K562 (cell line): ENCODE measurements around the gene PPP6R1. TPM values are rescaled to one million over a fixed set of nuclear protein-coding genes. Genes with fewer than 3 reads are reported as not detected.

Experiments
- ATAC-seq: fragments of 200-7000 bp; cut with Tn5 transposase; 3 replicates; pipeline ENCODE4 v1.9.1; 2020; ENCODE audit warnings: moderate library complexity
- BruUV-seq: library from RNA; stranded (reverse); fragments of 400-500 nt; replicated peaks from 2 replicates; lab custom pipeline; 2021; lab: Mats Ljungman, UMichigan
- CTCF ChIA-PET: fragments of 300-600 bp; formaldehyde crosslinking; extraction: SDS; loops from one replicate; lab custom pipeline; 2021; ENCODE audit warnings: low intra/inter-chr PET ratio; lab: Yijun Ruan, JAX
- POLR2A ChIA-PET: fragments of 300-600, 350-650 bp; sonication (Branson Sonifier 250); formaldehyde crosslinking; extraction: SDS; loops from one replicate; lab custom pipeline; 2021; ENCODE audit warnings: antibody characterized with exemption, inconsistent platforms; lab: Yijun Ruan, JAX
- DNase-seq, 4 experiments: peaks; one replicate each; pipeline versions ENCODE4 v3.0.0 to v3.0.0-alpha.2; 2011 to 2018; ENCODE audit warnings: low spot score in 3 of 4, mixed read lengths in 3 of 4; ENCODE audit errors: extremely low read depth in 1 of 4
- FAIRE-seq: peaks from 2 replicates; lab custom pipeline; 2011; peaks lifted over from hg19 to GRCh38; lab: Jason Lieb, UNC
- H2AFZ ChIP-seq: 2 replicates; pipeline ENCODE4 v1.6.0; 2011; ENCODE audit warnings: low read depth, low read length, control low read depth, inconsistent platforms
- H3K27ac ChIP-seq: fragments of 200-600 bp; 3 replicates; pipeline ENCODE4 v1.8.0; 2011; ENCODE audit warnings: low read depth, mild to moderate bottlenecking, control low read depth, inconsistent platforms, low read length, moderate library complexity, mixed read lengths; ENCODE audit errors: extremely low read depth
- H3K27me3 ChIP-seq, 2 experiments: fragments of 300-600 bp in 1 of 2; 2 replicates in 1 of 2; 3 replicates in 1 of 2; pipeline versions ENCODE4 v1.6.0 to v1.8.0; 2011; ENCODE audit warnings: inconsistent platforms in 2 of 2, low read length in 2 of 2, mild to moderate bottlenecking in 1 of 2, mixed read lengths in 1 of 2, moderate library complexity in 1 of 2; ENCODE audit not compliant: control insufficient read depth in 2 of 2, insufficient read depth in 2 of 2
- H3K36me3 ChIP-seq: fragments of 300-600 bp; 3 replicates; pipeline ENCODE4 v1.8.0; 2011; ENCODE audit warnings: mild to moderate bottlenecking, low read length, inconsistent platforms; ENCODE audit not compliant: control insufficient read depth, insufficient read depth
- H3K4me1 ChIP-seq, 2 experiments: fragments of 200-600 bp in 1 of 2; replicated peaks in 1 of 2; 2 replicates in 1 of 2; 3 replicates in 1 of 2; pipeline versions ENCODE4 v1.5.1 to v1.8.0; 2011; ENCODE audit warnings: inconsistent platforms in 2 of 2, low read length in 2 of 2, mild to moderate bottlenecking in 1 of 2, mixed read lengths in 1 of 2, moderate library complexity in 1 of 2; ENCODE audit not compliant: control insufficient read depth in 2 of 2, insufficient read depth in 2 of 2
- H3K4me2 ChIP-seq: 2 replicates; pipeline ENCODE4 v1.6.1; 2011; ENCODE audit warnings: low read length, control low read depth, inconsistent platforms, mixed read lengths; ENCODE audit not compliant: insufficient read depth
- H3K4me3 ChIP-seq: fragments of 200-600 bp; sonication (generic), shearing (Covaris generic); 2 replicates; pipeline ENCODE4 v1.5.1; 2016; ENCODE audit warnings: control low read depth, inconsistent platforms
- H3K79me2 ChIP-seq: fragments of 200-600 bp; 3 replicates; pipeline ENCODE4 v1.8.0; 2011; ENCODE audit warnings: low read length, inconsistent platforms; ENCODE audit not compliant: control insufficient read depth, insufficient read depth
- H3K9ac ChIP-seq, 2 experiments: 2 replicates each; pipeline versions ENCODE4 v1.6.0 to v1.6.1; 2011; ENCODE audit warnings: low read depth in 2 of 2, low read length in 2 of 2, control low read depth in 1 of 2, inconsistent platforms in 1 of 2, mild to moderate bottlenecking in 1 of 2, mixed read lengths in 1 of 2; ENCODE audit not compliant: insufficient read depth in 1 of 2
- H3K9me1 ChIP-seq: one replicate; pipeline ENCODE4 v1.6.0; 2011; ENCODE audit warnings: inconsistent platforms, mild to moderate bottlenecking, low read length, moderate library complexity; ENCODE audit not compliant: control insufficient read depth, insufficient read depth
- H3K9me3 ChIP-seq: replicated peaks from 2 replicates; pipeline ENCODE4 v1.5.1; 2011; ENCODE audit warnings: low read depth, low read length, inconsistent platforms; ENCODE audit not compliant: control insufficient read depth, insufficient read depth
- H4K20me1 ChIP-seq: replicated peaks from 2 replicates; pipeline ENCODE4 v1.6.1; 2011; ENCODE audit warnings: low read length, inconsistent platforms, mixed read lengths; ENCODE audit not compliant: control insufficient read depth, insufficient read depth
- C11orf30 ChIP-seq: fragments of 450-650 bp; IDR thresholded peaks from 2 replicates; pipeline ENCODE4 v1.6.1; 2016; ENCODE audit warnings: low read depth, mild to moderate bottlenecking
- DNMT1 ChIP-seq: fragments of 450-650 bp; IDR thresholded peaks from 2 replicates; pipeline ENCODE4 v1.6.1; 2016; ENCODE audit warnings: antibody characterized with exemption, mild to moderate bottlenecking
- ELF4 ChIP-seq: fragments of 450-650 bp; formaldehyde crosslinking; IDR thresholded peaks from 2 replicates; pipeline ENCODE4 v1.4.0; 2022; ENCODE audit warnings: missing genetic modification characterization
- HDAC3 ChIP-seq: fragments of 450-650 bp; IDR thresholded peaks from 2 replicates; pipeline ENCODE4 v1.6.1; 2018; ENCODE audit warnings: borderline replicate concordance, mild to moderate bottlenecking, moderate library complexity; ENCODE audit not compliant: partially characterized antibody
- NFE2 ChIP-seq: IDR thresholded peaks from 2 replicates; pipeline ENCODE4 v1.6.1; 2014; ENCODE audit warnings: antibody characterized with exemption, low read depth
- ZNF146 ChIP-seq: IDR thresholded peaks from one replicate; pipeline ENCODE4 v1.6.1; 2018; ENCODE audit warnings: missing compliant biosample characterization; ENCODE audit not compliant: unreplicated experiment
- ZNF384 ChIP-seq: IDR thresholded peaks from 2 replicates; pipeline ENCODE4 v1.6.1; 2012; ENCODE audit warnings: low read depth, low read length, improper control_type of control experiment
- WGBS: fragments of 100-300 bp; shearing (Covaris generic); methylation state at CpG from one replicate; pipeline ENCODE4 v1.1.6; 2016; ENCODE audit warnings: low coverage, mixed read lengths; ENCODE audit not compliant: insufficient coverage; ENCODE audit errors: missing lambda C conversion rate; 5-methylcytosine and 5-hydroxymethylcytosine counted together
- in situ Hi-C: fragments of 300-500 bp; cut with MboI; formaldehyde crosslinking; loops from 4 replicates; pipeline ENCODE4 v1.15.0; 2018; ENCODE audit warnings: inconsistent platforms, mixed read lengths
- intact Hi-C: fragments of 100-400 bp; cut with micrococcal nuclease; formaldehyde crosslinking; loops from 2 replicates; pipeline ENCODE4 v1.14.2; 2022
- polyA plus RNA-seq, 8 experiments: library from polyadenylated mRNA; depleted of rRNA in 4 of 8; stranded (reverse) in 5 of 8; unstranded in 3 of 8; fragments of >200 nt; fragmentation: Nextera tagmentation in 2 of 8; fragmentation: Illumina TruSeq in 1 of 8; extraction: Ambion mirVana in 2 of 8; extraction: Trizol in 1 of 8; gene quantifications; 2 replicates each; pipeline versions ENCODE4 v1.2.1 to v1.2.3, GENCODE V29; 2011 to 2014; ENCODE audit warnings: inconsistent platforms in 1 of 8, missing spikeins in 1 of 8
- total RNA-seq, 7 experiments: library from RNA; depleted of rRNA in 6 of 7; stranded (reverse); fragments of >200 nt in 6 of 7; fragmentation: Illumina TruSeq in 2 of 7; extraction: Trizol in 2 of 7; gene quantifications; 2 replicates each; pipeline versions ENCODE4 v1.2.1 to v1.2.3, GENCODE V29; 2011 to 2021; ENCODE audit warnings: low replicate concordance in 1 of 7
- TF ChIP-seq, protein P1 (sequence below), 2 experiments: IDR thresholded peaks; 2 replicates each; pipeline ENCODE4 v1.6.1; 2011; ENCODE audit warnings: borderline replicate concordance in 1 of 2, control low read depth in 1 of 2, low read depth in 1 of 2, low read length in 1 of 2, mild to moderate bottlenecking in 1 of 2, mixed read lengths in 1 of 2, moderate library complexity in 1 of 2; ENCODE audit not compliant: insufficient read depth in 1 of 2, insufficient read length in 1 of 2, poor library complexity in 1 of 2, severe bottlenecking in 1 of 2; ENCODE audit errors: extremely low read depth in 1 of 2

PPP6R1 gene
- total and polyA plus RNA-seq, 9 of the 15 experiments (the other 6 are each of a cell fraction or from before 2014, with no cell fraction given) = 0.48 to 135 (median 37.2) TPM

DNA sequence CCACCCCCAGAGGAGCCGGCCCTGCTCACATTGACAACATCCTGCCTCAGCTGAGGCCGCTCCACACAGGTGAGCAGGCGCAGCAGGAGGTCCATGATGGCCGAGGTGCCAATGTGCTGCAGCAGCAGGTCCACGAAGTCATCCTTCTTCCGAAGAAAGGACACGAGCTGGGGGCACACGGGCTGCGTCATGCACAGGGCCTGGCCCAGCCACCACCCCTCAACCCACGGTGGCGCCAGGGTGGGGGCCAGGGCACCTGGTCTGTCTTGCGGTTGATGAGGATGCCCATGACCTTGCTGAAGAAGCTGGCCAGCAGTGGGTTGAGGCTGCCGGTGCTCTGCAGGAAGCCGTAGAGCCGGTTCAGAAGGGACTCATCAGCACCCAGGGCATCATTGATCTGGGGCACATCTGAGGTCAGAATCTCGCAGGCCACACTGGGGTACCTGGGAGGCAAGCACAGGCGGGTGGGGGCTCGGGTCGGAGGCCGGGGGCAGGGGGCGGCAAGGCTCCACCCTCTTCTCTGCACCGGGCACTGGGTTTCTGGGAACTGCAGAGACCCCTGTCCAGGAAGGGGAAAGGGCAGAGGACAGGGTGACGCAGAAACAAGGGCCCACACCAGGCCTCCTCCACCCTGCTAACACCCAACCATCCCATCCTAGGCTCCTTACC, 13.4 kb downstream of the PPP6R1 start:
- Histone ChIP-seq H3K9me1 (peaks cover 3% of the 10 kb centered on the region), H3K36me3 (peaks cover 92% of the 10 kb centered on the region), H3K4me1 (peaks cover 4 to 34% of the 10 kb centered on the region in 2 experiments; a peak in 4 of 5 replicates), H3K4me3 (no peak overlapping the region), H3K27me3 (no peaks in the 10 kb centered on the region; a peak in 1 of 5 replicates), H3K79me2 (peaks cover 33% of the 10 kb centered on the region), H2AFZ (no peak overlapping the region), H3K27ac (no peak overlapping the region), H3K9me3 (no peaks in the 10 kb centered on the region), H3K4me2 (no peak overlapping the region), H3K9ac (peak overlapping the region in 1 of 2 experiments; percentile 20; a peak in 1 of 4 replicates), H4K20me1 (peaks cover 33% of the 10 kb centered on the region)
- in situ Hi-C loops (no loop called here), intact Hi-C loops (no loop called here)
- POLR2A ChIA-PET = interaction anchor here (0.6 to 2.2 kb wide), 7 partner anchors 10 to 29 kb away, joined by 3 to 12 read pairs (median 3); partner anchors contain the start of gene PPP6R1
- DNase-seq (no peak), ATAC-seq (no peak), FAIRE-seq (no peak)
- 94% methylated on average over 17 of the region's 23 CpGs for WGBS
- no TSS peak for BruUV-seq
- no peak for TF ChIP-seq HDAC3
- no peak for TF ChIP-seq ZNF384
- no peak for TF ChIP-seq ZNF146 (CRISPR knock-in tag)
- no peak for TF ChIP-seq C11orf30
- no peak for TF ChIP-seq ELF4 (CRISPR knock-in tag)
- TF ChIP-seq, protein P1, sequence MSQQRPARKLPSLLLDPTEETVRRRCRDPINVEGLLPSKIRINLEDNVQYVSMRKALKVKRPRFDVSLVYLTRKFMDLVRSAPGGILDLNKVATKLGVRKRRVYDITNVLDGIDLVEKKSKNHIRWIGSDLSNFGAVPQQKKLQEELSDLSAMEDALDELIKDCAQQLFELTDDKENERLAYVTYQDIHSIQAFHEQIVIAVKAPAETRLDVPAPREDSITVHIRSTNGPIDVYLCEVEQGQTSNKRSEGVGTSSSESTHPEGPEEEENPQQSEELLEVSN (IDR thresholded peaks at IDR 0.05; ENCODE audit: borderline replicate concordance in 1 of 2, extremely low read depth in 1 of 2, insufficient read depth in 1 of 2, insufficient read length in 1 of 2, low read depth in 1 of 2, low read length in 1 of 2, poor library complexity in 1 of 2, severe bottlenecking in 1 of 2) = no peak
- TF ChIP-seq NFE2 = no peak
- no peak for TF ChIP-seq DNMT1
- CTCF ChIA-PET = no interaction called here
